Measurements from ENCODE around the gene CARS1.
A peak's percentile ranks its signal among the peaks of the same experiment; 100 is the strongest.

CARS1 gene

DNA sequence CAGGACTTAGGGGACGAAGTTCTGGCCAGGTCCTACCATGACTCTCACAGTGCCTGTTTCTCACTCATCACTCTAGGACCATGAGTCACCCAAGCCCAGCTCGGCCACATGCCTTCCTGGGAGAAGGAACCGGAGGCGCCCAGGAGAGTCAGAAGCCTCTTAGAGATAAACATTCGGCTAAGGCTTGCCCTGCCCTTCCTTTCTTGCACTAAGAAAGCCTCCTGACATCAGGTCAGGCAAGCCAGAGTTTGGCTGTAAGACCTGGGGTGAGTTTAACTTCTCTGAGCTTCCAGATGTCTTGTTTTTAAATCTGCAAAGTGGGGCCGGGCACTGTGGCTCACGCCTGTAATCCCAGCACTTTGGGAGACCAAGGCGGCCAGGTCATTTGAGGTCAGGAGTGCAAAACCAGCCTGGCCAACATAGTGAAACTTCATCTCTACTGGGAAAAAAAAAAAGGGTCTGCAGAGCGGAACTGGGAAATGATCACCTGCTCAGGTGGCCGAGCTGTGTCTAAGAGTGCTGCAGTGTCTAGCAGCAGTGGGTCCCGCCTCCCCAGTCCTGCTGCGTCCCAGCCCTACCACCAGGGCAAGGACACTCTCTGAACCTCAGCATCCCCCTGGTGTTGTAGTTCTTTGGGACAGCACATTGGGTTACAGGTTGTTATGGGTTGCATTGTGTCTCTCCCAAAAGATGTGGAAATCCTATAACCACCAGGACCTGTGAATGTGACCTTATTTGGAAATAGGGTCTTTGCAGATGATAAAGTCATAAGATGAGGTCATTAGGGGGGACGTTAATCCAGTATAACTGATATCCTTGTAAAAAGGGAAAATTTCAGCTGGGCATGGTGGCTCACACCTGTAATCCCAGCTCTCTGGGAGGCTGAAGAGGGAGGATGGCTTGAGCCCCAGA lies 1.8 kb upstream of the CARS1 start:
- no peak for DNase-seq

DNA sequence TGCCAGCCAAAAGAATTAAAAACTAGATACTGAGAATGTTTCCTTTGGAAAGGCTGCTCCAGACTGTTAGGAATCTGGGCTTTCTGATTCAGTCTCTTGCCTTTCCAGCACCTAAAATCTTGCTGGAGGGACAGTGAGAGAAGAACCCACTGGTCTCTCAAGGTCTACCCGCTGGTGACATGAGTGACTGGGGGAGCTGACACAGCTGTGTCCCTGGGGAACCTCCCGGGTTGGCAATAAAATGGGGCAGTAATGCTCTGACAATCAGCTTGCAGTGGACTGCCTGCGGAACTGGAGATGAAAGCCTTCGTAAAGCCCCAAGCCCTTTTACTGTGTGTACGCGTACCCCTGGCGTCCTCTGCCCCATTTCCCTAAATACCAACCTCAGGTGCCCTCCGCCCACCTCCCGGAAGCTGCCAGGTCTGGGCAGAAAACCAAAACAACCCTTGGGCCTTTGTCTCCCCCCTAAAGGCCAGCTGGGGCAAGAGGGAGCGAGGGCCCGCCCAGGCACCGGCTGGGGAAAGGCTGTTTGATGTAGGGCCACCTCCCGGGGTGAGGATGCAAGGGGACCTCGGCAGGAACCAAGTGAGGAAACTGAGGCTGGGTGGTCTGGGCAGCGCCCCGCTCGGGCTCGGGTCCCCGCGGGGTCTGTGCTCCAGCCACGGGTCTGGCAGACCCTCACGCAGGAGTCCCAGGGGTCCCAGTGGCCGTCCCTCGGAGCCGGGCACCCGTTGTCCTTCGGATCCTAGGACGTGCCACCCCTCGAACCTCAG lies 741 bp downstream of the CARS1 start:
- DNase-seq = no peak

DNA sequence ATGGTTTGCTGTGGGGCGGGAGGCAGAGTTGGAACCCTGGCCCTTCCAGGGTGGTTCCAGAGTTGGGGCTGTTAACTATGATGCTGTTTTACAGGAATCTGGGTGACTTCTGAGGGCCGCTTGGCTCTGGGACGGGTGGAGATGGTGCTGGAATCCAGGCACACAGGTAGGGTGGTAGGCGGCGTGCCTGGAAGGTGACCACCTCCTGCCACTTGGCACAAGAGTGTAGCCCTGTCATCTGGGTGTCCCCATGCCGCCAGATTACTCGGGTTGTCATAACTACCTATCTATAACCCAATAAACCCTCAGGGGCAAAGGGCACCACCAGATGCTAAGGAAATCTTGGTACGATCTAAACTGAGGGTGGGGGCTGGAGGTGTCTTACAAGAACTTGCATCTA lies 1.3 kb downstream of the CARS1 start:
- DNase-seq = no peak

DNA sequence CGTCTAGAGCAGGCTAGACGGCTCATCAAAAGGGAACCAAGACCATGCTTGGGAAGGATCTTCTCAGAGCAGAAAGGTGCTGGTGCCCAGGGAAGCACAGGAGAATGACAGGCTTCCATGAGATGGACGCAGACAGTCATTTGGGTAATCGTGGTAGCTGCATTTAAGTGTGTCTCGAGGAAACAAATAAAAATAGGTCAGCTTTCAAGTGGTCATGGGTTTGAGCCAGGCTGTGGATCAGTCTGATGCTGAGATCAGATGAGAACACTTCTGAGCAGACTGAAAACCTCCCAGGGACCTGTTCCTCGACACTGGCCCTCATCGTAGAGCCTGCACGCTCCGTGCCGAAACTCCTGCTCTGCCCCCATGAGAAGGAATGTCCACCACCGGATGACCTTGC lies 4.7 kb downstream of the CARS1 start:
- DNase-seq = no peak

DNA sequence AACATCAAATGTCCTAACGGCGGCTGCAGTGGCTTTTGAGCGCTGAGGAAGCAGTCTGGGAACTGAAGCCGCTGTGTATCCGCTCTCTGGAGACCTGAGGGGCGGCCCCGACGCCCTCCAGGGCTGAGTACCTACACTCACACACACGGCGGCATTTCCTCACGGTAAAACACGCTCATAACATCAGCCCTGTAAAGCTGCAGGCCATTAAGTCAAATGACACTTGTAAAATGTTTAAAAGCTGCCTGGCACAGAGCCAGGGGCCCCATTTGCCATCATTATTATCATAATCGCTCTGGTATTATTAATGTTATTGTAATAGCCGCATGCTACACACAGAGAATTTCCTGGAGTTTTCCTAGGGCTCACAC lies 5.1 kb downstream of the CARS1 start:
- DNase-seq = no peak

DNA sequence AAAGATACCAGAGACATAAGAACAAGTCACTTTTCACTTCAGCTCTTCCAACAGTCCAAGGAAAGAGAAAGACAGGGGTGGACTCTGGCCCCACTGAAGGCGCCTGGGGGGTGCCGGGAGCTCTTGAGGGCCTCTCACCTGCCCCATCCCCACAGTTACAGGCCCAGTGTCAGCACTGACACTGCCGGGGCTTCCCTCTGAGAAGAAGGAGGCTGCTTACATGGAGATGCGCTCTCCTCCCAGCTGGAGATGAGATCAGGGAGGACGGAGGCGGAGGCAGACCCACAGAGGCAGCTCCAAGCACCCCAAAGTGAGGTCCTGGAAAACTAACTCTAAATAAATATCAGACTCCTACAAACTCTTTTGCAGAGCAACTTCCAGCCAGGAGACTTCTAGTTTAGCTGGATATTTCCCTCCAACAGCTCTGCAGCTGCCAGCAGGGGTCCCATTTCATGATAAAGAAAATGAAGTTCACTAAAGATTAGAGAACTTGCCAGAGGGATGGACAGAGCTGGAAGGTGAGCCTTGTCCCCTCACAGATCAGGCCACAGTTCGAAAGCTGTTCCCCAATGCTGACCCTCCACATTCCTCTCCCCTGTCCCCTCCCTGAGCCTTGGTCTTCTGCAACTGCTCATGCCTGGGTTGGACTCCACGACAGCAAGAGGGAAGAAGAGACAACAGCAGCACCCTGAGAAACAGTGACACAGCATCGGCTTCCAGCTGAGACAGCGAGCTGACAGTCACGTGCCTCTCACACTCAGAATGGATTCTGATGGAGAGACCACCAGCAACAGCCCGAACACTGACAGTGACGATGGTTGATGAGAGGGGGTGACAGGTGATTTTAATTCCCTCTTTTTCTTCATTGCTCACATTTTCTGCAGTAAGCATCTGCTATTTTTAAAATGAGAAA lies 5.8 kb downstream of the CARS1 start:
- no peak for DNase-seq

DNA sequence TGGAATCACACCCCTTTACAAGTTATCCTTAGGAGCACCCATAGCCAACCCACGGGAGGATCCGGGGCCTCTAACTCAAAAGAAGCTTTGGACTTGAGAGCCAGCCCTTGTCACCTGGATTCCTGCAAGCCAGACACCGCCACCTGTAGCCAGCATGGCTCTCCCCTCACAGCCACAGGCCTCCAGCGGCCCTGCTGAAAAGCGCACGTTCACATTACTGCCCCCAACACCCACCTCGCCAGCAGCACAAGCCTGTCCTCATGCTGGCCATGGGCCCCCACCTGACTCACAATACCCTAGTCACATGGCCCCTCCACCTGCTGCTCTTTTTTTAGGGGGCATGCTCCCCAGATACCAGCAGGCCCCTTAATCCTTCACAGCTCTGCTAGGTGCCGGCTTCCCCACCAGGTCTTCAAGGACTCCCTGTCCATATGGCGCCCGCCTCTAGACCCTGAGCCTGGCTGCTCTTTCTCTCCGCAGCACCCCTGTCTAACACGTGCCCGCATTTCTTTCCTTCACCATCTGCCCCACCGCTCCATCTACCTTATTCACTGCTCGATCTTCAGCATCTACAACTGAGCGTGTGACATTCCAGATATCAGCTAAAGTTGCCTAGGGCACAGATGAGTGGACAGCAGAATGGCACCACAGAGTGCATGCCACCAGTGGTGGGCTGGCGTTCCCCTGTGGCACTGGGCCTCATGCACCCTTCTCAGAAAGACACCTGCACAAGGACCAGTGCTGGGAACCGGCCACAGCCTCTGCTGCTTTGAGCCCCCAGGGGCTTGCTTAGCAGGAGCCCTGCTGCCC lies 6.6 kb downstream of the CARS1 start:
- DNase-seq = no peak

DNA sequence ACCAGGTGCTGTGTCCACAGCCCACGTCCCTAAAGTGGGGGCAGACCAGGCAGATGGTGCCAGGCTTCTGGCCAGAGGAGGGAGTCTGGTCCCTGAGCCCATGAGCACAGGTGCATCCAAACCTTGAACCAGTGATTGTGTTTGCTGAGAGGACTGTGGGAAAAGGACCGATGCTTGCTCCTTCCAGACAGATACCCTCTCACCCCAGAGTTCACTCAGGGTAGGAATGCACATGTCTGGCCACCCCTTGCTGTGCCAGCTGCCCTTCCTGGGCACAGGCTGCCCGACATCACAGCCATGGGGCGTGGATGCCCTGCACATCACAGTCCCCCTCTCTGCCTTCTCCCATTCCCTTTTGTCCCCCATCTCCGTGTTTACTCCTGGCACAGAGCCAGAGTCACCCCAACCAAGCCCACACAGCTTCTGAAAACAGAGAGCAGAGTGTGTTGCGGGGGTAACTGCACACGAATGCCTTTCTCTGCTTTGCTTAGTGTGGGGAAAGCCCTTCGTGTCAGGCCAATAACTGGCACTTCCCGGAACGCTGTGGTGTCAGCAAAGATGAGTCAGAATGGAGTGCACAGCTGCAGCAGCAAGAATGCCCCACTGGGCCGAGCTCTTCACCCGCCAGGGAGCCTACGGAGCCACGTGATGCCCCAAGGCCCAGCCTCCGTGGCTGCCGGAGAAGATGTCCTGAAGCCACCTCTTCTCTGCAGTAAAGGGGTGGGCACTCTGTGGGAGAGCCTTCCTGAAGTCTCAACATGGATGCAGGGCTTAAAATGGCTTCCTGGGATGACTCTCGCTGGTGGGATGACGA lies 7.6 kb downstream of the CARS1 start:
- peak; percentile 34 for DNase-seq

DNA sequence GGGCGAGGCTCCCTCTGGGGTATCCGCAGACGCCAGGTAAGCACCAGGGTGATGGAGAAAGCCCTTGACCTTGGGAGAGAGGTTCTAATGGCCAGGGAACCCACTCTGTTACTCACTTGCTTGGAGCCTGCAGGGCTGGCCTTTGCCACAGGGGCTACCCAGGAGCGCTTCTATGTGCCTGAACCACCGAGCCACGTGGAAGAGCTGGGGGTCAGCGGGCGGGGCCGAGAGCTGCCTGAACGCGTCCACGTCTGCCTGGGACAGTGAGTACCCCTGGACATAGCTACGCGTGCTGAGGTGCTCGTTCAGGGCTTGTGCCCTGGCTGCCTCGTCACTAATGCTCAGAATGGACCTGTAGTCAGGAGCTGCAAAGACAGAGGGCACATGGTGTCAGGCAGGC lies 9.6 kb downstream of the CARS1 start:
- DNase-seq = no peak

DNA sequence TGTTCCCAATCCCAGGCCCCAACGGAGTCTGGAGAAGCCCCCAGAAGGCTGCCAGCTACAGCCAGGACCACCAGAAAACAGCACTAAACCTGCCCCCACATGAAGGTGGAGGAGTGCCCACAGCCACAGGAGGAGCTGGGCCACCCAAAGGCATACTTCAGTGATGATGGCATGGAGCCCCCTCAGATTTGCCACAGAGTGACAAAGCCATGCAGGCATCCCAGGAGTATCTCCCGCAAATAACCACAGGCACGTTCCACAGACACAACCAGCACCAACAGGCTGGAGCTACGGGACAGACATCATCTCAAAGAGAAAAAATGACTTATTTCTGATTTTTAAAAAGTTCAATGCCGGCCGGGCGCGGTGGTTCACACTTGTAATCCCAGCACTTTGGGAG lies 10.6 kb downstream of the CARS1 start:
- no peak for DNase-seq

DNA sequence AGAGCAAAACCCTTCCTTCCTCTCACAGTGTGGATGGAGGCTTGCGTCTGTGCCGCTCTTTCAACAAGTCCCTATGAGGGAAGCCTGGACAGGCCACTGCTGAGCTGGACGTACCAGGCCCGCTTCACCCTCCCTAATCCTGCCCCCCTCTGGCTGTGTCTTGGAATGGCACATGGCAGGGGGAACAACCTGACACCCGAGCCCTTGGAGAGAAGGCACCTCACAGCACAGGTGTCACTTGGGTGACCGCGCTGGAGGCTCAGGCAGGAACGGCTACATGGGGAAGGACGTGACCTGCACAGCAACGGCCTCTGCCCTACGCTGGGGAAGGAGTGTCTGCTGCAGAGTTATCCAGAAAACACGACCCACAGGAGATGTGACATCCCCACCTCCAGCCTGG lies 11.0 kb downstream of the CARS1 start:
- no peak for DNase-seq

DNA sequence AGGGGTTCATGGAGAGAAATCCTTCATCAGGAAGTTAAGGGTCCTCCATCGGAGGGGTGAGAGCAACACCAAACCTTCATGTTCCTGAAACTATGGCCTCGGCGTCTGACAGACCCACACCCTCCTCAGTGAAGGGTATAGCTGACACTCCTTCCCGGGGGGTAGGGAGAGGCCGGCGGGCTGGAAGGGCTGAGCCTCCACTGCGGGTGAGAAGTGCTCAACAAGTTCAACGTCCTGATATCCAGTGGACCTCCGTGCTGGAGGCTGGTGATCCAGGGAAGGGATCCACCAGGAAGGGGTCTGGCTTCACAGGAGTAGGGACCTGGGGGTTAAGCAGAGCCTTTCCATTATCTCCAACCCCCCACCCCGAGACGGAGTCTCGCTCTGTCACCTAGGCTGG lies 12.3 kb downstream of the CARS1 start:
- DNase-seq = no peak

DNA sequence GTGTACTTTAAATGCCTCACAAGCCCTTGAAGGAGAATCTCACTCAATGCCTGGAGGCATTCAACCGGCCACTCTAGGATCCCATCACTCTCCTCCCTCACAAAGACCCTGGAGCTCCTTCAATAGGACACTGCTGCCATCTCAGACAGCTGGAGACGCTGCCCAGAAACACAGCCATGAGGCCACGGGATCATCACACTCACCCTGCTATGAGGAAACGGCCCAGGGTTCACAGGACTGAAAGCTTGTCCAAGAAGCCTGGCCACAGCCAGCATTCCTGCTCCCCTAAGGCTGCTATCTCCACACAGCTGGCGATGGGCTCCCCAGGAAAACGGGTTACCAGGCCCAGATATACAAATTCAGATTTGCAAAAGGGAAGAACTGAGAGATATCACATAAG lies 13.2 kb downstream of the CARS1 start:
- no peak for DNase-seq

DNA sequence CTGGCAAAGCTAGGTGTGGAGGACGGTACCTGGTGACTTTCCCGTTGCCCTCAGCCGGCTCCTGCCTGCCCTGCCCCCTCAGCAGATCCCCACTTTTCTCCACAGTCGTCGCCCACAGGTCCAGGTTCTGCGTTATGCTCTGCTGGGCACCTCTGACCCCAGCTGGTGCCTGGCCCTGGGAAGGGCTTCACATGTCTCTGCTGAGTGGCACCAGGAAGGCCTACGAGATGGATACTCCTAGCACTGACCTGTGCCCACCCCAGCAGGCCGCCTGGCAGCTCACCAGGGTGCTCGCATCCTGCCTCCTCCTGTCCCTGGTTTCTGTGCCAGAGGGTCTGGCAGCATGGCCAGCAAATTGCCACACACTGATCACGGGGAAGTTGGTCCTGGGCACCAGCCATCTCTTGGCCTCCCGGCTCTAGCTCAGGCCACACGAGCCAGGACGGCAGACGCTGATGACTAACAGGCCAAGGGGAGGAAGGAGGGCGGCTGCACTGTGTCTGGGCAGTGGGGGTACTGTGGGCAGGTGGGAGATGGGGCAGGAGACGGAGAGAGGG lies 13.8 kb downstream of the CARS1 start:
- DNase-seq = no peak

DNA sequence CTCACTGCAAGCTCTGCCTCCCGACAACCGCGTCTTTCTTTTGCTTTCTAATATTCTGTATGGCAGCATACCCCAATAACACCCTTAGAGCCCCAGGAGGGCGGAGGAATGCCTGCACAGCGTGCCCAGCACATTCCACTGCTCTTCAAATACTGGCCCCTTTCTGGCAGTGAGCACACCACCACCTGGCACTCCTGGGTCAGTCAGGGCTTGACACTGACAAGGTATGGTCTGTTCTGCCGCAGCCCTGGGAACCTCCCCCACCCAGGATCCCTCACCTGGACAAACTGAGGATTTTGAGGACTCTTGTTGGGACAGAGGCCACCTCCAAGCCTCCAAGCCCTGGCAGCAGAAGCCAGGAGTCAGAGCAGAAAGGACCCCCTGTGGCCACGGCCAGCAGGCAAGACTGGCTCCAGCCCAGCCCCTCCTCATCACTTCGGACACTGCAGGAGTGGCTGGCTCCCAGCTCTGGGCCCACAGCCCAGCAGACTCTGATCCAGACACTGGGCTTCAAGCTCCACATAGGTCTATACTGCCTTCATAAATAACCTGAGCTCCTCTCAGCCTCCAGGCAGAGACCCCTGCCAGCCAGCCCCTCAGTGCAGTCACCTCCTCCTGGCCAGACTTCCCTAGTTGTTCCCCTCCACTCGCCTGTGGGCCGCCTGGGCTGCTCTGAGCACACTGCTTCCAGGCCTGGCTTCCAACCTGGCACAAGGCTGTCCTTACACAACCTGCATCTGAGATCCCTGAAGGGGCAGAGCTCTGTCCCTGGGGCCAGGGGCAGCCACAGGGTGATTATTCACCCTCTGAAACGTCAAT lies 14.5 kb downstream of the CARS1 start:
- no peak for DNase-seq

DNA sequence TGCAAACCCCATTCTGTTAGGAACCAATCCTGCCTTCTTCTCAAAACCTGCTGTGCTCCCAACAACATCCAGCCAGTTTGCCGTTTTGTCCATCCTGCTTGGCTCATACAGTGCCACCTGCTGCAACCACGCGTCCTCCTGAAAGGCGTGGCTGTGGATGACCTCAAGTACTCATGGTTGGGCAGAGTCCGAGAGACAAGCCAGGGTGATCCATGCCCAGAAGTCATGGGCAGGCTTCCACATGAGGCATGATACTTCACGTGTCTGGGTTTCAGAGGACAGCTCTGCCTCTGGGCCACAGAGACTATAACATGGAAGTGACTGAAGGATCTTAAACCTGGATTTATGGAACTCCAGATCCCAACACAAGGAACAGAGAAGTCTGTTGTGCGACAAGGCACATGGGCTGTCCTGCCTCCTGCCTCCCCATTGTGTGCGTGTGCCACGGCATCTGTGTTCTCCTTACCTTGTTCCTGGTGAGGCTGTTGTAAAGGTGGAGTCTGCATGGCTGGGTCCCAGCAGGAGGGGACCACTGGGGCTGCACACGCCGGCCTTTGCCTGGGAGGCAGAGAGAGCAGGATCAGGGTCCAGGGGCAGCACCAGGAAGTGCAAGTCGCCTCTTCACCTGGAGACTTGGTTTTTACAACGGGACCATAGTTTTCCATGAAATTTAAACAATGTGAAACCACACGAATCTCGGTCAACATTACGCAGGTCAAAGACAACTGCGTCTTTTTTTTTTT lies 15.4 kb downstream of the CARS1 start:
- DNase-seq = no peak

DNA sequence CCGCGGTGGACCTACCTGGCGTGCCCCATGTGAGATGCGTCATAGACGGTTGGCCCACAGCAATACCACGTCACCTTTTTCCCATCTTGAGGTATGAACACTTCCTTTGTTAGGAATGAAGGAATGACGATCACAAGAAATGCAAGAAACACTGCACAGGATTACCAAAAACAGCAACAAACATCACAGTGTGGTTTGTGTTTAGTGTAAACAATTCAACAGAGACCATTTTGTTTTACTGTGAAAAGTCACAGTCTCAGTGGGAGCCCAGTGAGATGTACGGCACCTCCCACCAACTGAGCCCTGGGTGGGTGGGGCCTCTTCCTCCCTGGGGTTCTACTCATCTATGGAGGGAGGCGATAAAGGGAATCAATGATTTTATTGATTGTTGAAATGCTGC lies 16.3 kb downstream of the CARS1 start:
- no peak for DNase-seq

DNA sequence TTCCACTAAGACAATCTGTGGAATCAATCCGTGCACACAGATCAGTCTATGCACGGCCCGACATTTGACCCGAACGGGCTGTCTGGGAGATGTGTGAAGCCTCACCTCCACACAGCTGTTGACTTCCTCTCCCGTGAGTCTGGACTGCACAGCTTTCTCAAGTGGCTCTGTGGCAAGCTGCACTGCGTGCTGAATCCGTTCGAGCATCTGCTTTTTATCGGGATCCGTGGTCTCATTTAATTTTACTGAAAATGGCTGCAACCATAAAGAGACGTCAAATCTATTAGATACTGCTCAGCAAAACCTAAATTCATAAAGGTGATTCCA lies 19.3 kb downstream of the CARS1 start:
- no peak for DNase-seq

DNA sequence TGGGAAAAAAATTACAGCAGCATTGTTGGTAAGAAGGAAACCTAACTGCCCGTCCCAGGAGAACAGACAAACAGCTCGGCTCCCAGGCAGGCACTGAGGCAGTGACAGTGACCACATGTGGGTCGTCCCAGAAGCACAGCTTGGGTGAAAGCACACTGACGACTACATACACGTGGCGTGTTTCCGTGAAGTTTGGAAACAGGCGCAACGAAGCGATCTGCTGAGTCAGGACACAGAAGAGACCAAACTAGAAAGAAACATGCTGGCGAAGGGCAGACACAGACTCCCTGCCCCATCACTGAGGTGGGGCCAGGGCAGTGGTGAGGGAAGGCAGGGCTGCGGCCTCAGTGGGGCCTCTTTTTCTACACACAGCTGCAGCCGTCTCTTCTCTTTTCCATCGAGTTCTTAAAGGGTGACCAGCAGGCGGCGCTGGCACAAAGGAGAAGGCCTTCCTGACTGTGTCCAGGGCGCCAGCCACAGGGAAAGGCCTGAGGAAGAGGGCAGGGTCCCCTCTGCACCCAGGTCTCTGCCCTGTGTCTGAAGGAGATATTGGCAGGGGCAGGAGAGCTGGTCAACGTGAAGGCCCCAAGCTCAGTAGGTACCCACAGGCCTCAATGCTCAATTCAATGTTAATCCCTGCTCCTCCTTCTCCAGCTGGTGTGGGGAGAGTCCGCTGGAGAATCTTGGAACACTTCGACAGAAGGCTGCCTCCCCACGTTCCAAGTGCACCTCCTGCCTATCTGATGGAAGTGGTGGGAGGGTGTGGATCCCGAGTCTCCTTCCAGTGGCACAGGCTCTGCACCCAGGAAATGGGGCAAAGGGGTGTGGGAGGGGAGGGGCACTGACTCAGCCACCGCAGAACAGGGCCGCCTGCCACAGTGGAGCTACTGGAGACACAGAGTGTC lies 19.9 kb downstream of the CARS1 start:
- no peak for DNase-seq

All from NCI-H2107 (cell line).